ENCODE data around the gene ABCA13. TPM values are rescaled to one million over a fixed set of nuclear protein-coding genes. Genes with fewer than 3 reads are reported as not detected.

The ABCA13 gene
- total RNA-seq, 4 donors from 2014 or later, result 0.38 to 9.8 (median 4.9) TPM

- Histone ChIP-seq H3K4me1 (no peaks in the 10 kb centered on the region), H3K36me3 (no peaks in the 10 kb centered on the region), H3K9me3 (no peaks in the 10 kb centered on the region), H3K27ac (no peak overlapping the region), H3K4me3 (no peak overlapping the region), H3K27me3 (no peaks in the 10 kb centered on the region)
- 73 to 82% methylated on average over 4 to 7 of the region's 9 CpGs for WGBS, 2 donors
- TF ChIP-seq, protein P1, sequence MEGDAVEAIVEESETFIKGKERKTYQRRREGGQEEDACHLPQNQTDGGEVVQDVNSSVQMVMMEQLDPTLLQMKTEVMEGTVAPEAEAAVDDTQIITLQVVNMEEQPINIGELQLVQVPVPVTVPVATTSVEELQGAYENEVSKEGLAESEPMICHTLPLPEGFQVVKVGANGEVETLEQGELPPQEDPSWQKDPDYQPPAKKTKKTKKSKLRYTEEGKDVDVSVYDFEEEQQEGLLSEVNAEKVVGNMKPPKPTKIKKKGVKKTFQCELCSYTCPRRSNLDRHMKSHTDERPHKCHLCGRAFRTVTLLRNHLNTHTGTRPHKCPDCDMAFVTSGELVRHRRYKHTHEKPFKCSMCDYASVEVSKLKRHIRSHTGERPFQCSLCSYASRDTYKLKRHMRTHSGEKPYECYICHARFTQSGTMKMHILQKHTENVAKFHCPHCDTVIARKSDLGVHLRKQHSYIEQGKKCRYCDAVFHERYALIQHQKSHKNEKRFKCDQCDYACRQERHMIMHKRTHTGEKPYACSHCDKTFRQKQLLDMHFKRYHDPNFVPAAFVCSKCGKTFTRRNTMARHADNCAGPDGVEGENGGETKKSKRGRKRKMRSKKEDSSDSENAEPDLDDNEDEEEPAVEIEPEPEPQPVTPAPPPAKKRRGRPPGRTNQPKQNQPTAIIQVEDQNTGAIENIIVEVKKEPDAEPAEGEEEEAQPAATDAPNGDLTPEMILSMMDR (IDR thresholded peaks at IDR 0.05), result no peak
- TF ChIP-seq POLR2A (IDR thresholded peaks at IDR 0.05), result no peak
- intact Hi-C loops (cut with DNase I), result no loop called here
- no peak for DNase-seq
These were observed 245.2 kb downstream of the ABCA13 start for GRCh38 chr7:48416327-48416908.

DNA sequence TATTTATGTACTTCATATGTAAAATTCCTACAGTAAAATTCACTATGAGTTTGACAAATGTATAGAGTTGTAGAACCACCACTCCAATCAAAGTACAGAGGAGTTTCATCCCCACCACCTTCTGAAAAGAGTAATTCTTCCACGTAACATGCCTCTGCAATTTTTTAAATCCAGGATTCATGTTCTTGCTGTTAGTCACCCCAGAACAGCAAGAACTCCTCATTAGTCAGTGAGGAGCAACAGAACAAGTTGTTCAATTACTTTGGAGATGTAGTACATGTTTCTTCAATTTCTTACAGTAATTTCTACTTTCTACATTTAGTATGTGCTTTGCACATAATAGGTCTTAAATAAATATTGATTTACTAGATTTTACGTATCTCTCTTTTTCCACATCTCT, 248.1 kb downstream of the ABCA13 start:
- no peaks in the 10 kb centered on the region for H3K36me3 ChIP-seq
- H3K27ac ChIP-seq, result no peak overlapping the region
- WGBS, 2 donors, result 20 to 27% methylated on average over 2 of the region's 2 CpGs
- H3K4me3 ChIP-seq, result no peak overlapping the region
- DNase-seq, result no peak
- TF ChIP-seq POLR2A (IDR thresholded peaks at IDR 0.05), result no peak
- TF ChIP-seq, protein P1 (IDR thresholded peaks at IDR 0.05), result no peak
- H3K4me1 ChIP-seq, result no peaks in the 10 kb centered on the region
- H3K9me3 ChIP-seq, result no peaks in the 10 kb centered on the region
- intact Hi-C loops (cut with DNase I), result no loop called here
- H3K27me3 ChIP-seq, result no peaks in the 10 kb centered on the region

DNA sequence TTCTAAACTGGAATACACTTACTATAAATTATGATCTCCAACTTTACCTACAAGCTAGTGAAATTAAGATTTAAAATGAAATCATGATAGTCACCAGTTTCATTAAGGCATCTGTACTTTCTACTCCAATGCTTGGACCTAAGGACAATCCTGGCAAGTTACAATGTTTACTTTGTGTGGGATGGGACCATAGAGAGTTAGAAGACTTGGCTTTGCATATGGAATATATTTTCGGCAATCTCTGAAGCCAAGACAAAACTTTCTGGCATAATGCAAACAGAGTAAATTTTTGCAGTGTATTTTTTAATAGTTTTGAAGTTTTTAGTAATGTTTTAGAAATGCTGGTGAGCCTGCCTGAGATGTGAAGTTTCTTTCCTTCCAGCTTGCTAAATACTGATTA, 248.9 kb downstream of the ABCA13 start:
- intact Hi-C loops (cut with DNase I), result no loop called here
- Histone ChIP-seq H3K4me3 (no peak overlapping the region), H3K27ac (no peak overlapping the region), H3K4me1 (no peaks in the 10 kb centered on the region), H3K27me3 (no peaks in the 10 kb centered on the region), H3K36me3 (no peaks in the 10 kb centered on the region), H3K9me3 (no peaks in the 10 kb centered on the region)
- 30 to 54% methylated on average over 1 of the region's 1 CpG for WGBS, 2 donors
- no peak for TF ChIP-seq POLR2A (IDR thresholded peaks at IDR 0.05)
- TF ChIP-seq, protein P1 (IDR thresholded peaks at IDR 0.05), result no peak
- DNase-seq, result no peak

DNA sequence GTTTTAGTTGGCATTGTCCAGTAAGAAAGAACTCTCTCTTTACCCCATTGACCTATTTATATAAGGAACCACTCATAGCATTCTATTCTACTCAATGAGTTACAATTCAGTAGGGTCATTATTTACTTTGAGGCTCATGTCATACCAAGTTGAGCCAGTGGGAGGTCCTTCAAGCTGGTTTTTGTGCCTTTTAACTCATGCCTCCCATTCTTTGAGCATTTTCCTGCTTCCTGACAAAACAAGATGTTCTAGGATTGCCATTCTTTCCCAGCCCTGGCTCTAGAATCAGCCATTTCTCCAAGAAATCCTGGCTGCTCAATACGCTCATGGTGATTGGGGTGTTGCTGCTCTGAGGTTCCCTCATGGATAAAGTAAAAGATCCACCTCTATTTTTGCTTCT, 250.1 kb downstream of the ABCA13 start:
- intact Hi-C loops (cut with DNase I), result no loop called here
- Histone ChIP-seq H3K4me3 (no peak overlapping the region), H3K27me3 (no peaks in the 10 kb centered on the region), H3K27ac (no peak overlapping the region), H3K36me3 (no peaks in the 10 kb centered on the region), H3K9me3 (no peaks in the 10 kb centered on the region), H3K4me1 (no peaks in the 10 kb centered on the region)
- DNase-seq, result no peak
- WGBS, 2 donors, result 82 to 86% methylated on average over 1 of the region's 1 CpG
- TF ChIP-seq POLR2A (IDR thresholded peaks at IDR 0.05), result no peak
- TF ChIP-seq, protein P1 (IDR thresholded peaks at IDR 0.05), result no peak

- Histone ChIP-seq H3K4me1 (no peaks in the 10 kb centered on the region), H3K9me3 (no peaks in the 10 kb centered on the region), H3K27me3 (no peaks in the 10 kb centered on the region), H3K36me3 (no peaks in the 10 kb centered on the region), H3K4me3 (no peak overlapping the region), H3K27ac (no peak overlapping the region)
- TF ChIP-seq, protein P1 (IDR thresholded peaks at IDR 0.05), result peak in 4 of 6 experiments; percentile 7 to 72 (median 32)
- TF ChIP-seq POLR2A (IDR thresholded peaks at IDR 0.05), result no peak
- DNase-seq, result no peak
- intact Hi-C loops (cut with DNase I), result no loop called here
- 45% methylated on average over 3 of the region's 3 CpGs for WGBS, 2 donors
These were observed 253.5 kb downstream of the ABCA13 start for GRCh38 chr7:48424731-48425130.
